Measurements from ENCODE around the gene SAFB. TPM values are rescaled to one million over a fixed set of nuclear protein-coding genes. Genes with fewer than 3 reads are reported as not detected.

Gene SAFB
- total and polyA plus RNA-seq, 2 of the 13 experiments (the other 11 are each of a cell fraction or from before 2014, with no cell fraction given): 21.0 to 28.4 TPM

DNA sequence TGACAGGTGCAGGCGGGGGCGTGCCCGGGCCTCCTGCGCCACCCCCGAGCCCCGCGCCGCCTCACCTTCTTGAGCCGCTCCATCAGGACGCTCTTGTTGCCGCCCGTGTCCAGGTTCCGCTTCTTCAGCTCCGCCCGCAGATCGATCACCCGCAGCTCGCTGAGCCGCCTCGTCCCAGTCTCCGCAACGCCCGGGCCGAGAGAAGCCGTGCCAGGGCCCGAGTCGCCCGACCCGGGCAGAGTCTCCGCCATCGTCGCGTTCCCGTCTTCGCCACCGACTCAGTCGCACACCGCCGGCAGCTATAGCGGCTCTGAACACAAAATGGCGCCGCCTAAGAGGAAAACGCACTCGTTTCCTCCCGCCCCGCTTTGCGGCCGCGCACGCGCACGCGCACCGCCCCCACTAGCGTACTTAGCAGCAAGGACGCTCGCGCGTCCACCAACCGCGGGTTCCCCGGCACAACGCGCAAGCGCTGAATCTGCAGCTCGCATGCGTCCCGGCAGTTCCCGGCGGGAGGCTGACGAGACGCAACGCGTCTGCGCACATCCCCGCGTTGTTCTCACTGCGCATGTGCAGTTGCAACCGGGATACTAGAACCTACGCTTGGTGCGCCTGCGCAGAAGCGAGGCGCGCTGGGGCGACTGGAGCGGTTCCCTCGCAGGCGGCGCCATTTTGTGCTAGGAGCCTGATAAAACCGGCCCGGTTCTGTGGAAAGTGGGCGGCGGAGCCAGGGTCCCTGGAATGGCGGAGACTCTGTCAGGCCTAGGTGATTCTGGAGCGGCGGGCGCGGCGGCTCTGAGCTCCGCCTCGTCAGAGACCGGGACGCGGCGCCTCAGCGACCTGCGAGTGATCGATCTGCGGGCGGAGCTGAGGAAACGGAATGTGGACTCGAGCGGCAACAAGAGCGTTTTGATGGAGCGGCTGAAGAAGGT lies at the start of gene SAFB, which contains the start of gene SAFB2 (continued):
- TF ChIP-seq, protein P1, sequence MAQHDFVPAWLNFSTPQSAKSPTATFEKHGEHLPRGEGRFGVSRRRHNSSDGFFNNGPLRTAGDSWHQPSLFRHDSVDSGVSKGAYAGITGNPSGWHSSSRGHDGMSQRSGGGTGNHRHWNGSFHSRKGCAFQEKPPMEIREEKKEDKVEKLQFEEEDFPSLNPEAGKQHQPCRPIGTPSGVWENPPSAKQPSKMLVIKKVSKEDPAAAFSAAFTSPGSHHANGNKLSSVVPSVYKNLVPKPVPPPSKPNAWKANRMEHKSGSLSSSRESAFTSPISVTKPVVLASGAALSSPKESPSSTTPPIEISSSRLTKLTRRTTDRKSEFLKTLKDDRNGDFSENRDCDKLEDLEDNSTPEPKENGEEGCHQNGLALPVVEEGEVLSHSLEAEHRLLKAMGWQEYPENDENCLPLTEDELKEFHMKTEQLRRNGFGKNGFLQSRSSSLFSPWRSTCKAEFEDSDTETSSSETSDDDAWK (CRISPR knock-in tag; IDR thresholded peaks at IDR 0.05): no peak
- TF ChIP-seq TARDBP (CRISPR knock-in tag; IDR thresholded peaks at IDR 0.05) (peak; percentile 71; the same call in 1 of the 2 replicates), ZNF264 (CRISPR knock-in tag; IDR thresholded peaks at IDR 0.05) (peak; percentile 68), ZNF253 (CRISPR knock-in tag; IDR thresholded peaks at IDR 0.05; ENCODE audit: borderline replicate concordance) (no peak), NFE2L2 (IDR thresholded peaks at IDR 0.05; ENCODE audit: low read length) (no peak), EHMT2 (IDR thresholded peaks at IDR 0.05; ENCODE audit: borderline replicate concordance, low read depth, low read length) (no peak), RFX1 (IDR thresholded peaks at IDR 0.05) (no peak; the same call in 1 of the 2 replicates), HOXA7 (CRISPR knock-in tag; IDR thresholded peaks at IDR 0.05) (no peak), ZNF616 (CRISPR knock-in tag; IDR thresholded peaks at IDR 0.05; ENCODE audit: low read depth) (no peak), ZFP90 (CRISPR knock-in tag; IDR thresholded peaks at IDR 0.05; ENCODE audit: borderline replicate concordance) (peak; percentile 98)
- TF ChIP-seq, protein P2, sequence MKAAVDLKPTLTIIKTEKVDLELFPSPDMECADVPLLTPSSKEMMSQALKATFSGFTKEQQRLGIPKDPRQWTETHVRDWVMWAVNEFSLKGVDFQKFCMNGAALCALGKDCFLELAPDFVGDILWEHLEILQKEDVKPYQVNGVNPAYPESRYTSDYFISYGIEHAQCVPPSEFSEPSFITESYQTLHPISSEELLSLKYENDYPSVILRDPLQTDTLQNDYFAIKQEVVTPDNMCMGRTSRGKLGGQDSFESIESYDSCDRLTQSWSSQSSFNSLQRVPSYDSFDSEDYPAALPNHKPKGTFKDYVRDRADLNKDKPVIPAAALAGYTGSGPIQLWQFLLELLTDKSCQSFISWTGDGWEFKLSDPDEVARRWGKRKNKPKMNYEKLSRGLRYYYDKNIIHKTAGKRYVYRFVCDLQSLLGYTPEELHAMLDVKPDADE (CRISPR knock-in tag; IDR thresholded peaks at IDR 0.05): peak; percentile 64; the same call in 1 of the 2 replicates
- TF ChIP-seq, protein P3, sequence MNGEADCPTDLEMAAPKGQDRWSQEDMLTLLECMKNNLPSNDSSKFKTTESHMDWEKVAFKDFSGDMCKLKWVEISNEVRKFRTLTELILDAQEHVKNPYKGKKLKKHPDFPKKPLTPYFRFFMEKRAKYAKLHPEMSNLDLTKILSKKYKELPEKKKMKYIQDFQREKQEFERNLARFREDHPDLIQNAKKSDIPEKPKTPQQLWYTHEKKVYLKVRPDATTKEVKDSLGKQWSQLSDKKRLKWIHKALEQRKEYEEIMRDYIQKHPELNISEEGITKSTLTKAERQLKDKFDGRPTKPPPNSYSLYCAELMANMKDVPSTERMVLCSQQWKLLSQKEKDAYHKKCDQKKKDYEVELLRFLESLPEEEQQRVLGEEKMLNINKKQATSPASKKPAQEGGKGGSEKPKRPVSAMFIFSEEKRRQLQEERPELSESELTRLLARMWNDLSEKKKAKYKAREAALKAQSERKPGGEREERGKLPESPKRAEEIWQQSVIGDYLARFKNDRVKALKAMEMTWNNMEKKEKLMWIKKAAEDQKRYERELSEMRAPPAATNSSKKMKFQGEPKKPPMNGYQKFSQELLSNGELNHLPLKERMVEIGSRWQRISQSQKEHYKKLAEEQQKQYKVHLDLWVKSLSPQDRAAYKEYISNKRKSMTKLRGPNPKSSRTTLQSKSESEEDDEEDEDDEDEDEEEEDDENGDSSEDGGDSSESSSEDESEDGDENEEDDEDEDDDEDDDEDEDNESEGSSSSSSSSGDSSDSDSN (CRISPR knock-in tag; IDR thresholded peaks at IDR 0.05): peak; percentile 51; the same call in 1 of the 2 replicates
- TF ChIP-seq, protein P4, sequence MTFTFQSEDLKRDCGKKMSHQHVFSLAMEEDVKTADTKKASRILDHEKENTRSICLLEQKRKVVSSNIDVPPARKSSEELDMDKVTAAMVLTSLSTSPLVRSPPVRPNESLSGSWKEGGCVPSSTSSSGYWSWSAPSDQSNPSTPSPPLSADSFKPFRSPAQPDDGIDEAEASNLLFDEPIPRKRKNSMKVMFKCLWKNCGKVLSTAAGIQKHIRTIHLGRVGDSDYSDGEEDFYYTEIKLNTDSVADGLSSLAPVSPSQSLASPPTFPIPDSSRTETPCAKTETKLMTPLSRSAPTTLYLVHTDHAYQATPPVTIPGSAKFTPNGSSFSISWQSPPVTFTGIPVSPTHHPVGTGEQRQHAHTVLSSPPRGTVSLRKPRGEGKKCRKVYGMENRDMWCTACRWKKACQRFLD (CRISPR knock-in tag; IDR thresholded peaks at IDR 0.05; ENCODE audit: borderline replicate concordance): peak; percentile 26; the same call in 1 of the 2 replicates
- TF ChIP-seq, protein P5, sequence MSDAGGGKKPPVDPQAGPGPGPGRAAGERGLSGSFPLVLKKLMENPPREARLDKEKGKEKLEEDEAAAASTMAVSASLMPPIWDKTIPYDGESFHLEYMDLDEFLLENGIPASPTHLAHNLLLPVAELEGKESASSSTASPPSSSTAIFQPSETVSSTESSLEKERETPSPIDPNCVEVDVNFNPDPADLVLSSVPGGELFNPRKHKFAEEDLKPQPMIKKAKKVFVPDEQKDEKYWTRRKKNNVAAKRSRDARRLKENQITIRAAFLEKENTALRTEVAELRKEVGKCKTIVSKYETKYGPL (CRISPR knock-in tag; IDR thresholded peaks at IDR 0.05): peak; percentile 67; the same call in 1 of the 2 replicates
